Panc1 (cell line): ENCODE data around the gene NR4A1. TPM values are rescaled to one million over a fixed set of nuclear protein-coding genes. Genes with fewer than 3 reads are reported as not detected.
A peak's percentile ranks its signal among the peaks of the same experiment; 100 is the strongest.

Source experiments
- ATAC-seq: fragments of 200-7000 bp; cut with Tn5 transposase; 2 replicates; pipeline ENCODE4 v1.9.1; 2020; ENCODE audit warnings: mild to moderate bottlenecking, moderate library complexity
- BruUV-seq: library from RNA; stranded (reverse); fragments of 400-500 nt; replicated peaks from 2 replicates; lab custom pipeline; 2021; lab: Mats Ljungman, UMichigan
- CTCF ChIA-PET: fragments of 300-600 bp; sonication (Branson Sonifier 250); formaldehyde crosslinking; loops from one replicate; lab custom pipeline; 2022; ENCODE audit warnings: antibody characterized with exemption; lab: Charles Lee
- POLR2A ChIA-PET: fragments of 300-600 bp; sonication (Branson Sonifier 250); formaldehyde crosslinking; loops from one replicate; lab custom pipeline; 2022; ENCODE audit warnings: antibody characterized with exemption; lab: Charles Lee
- DNase-seq: peaks from one replicate; pipeline ENCODE4 v3.0.0-alpha.2; 2010; ENCODE audit warnings: low read depth, low spot score
- H3K27ac ChIP-seq: 2 replicates; pipeline ENCODE4 v1.5.1; 2011; ENCODE audit warnings: mild to moderate bottlenecking, low read length, inconsistent platforms
- H3K27me3 ChIP-seq: fragments of 200-500 bp; sonication (Bioruptor generic); 2 replicates; pipeline ENCODE4 v1.6.0; 2014; ENCODE audit warnings: low read length, inconsistent platforms; ENCODE audit not compliant: control insufficient read depth, insufficient read depth
- H3K36me3 ChIP-seq: fragments of 200-500 bp; sonication (Bioruptor generic); 2 replicates; pipeline ENCODE4 v1.5.1; 2014; ENCODE audit warnings: inconsistent platforms, mild to moderate bottlenecking, low read length, moderate library complexity; ENCODE audit not compliant: control insufficient read depth, insufficient read depth
- H3K4me1 ChIP-seq: 2 replicates; pipeline ENCODE4 v1.5.1; 2011; ENCODE audit warnings: inconsistent platforms, mild to moderate bottlenecking, low read length, moderate library complexity; ENCODE audit not compliant: control insufficient read depth, insufficient read depth
- H3K4me3 ChIP-seq, 2 experiments: 2 replicates each; pipeline ENCODE4 v1.5.1; 2011 to 2012; ENCODE audit warnings: low read depth in 2 of 2, low read length in 2 of 2, mild to moderate bottlenecking in 2 of 2, inconsistent platforms in 1 of 2, moderate library complexity in 1 of 2
- H3K9me3 ChIP-seq: fragments of 200-500 bp; sonication (Bioruptor generic); 2 replicates; pipeline ENCODE4 v1.5.1; 2014; ENCODE audit warnings: low read depth, mild to moderate bottlenecking, inconsistent platforms, low read length, moderate library complexity; ENCODE audit not compliant: control insufficient read depth, insufficient read depth
- POLR2AphosphoS5 ChIP-seq: IDR thresholded peaks from 2 replicates; pipeline ENCODE4 v1.6.1; 2012; ENCODE audit warnings: mild to moderate bottlenecking, low read depth, low read length, moderate library complexity
- SIN3A ChIP-seq: IDR thresholded peaks from 2 replicates; pipeline ENCODE4 v1.6.1; 2012; ENCODE audit warnings: low read depth, mild to moderate bottlenecking, low read length, moderate library complexity, borderline replicate concordance; ENCODE audit not compliant: insufficient read depth
- TCF7L2 ChIP-seq: IDR thresholded peaks from 2 replicates; pipeline ENCODE4 v1.6.1; 2011; ENCODE audit warnings: mild to moderate bottlenecking, low read depth, low read length, inconsistent platforms
- in situ Hi-C: cut with HindIII; loops from 2 replicates; pipeline ENCODE4 v1.10.0; 2016; ENCODE audit warnings: low sequenced_read_pairs, low pct_unique_long_range_greater_than_20kb
- intact Hi-C: fragments of 100-400 bp; cut with micrococcal nuclease; formaldehyde crosslinking; loops from one replicate; pipeline ENCODE4 v1.10.0; 2022; ENCODE audit not compliant: unreplicated experiment
- total RNA-seq: library from RNA; stranded (reverse); gene quantifications from one replicate; pipeline ENCODE4 v1.2.1, GENCODE V29; 2021; ENCODE audit not compliant: unreplicated experiment
- TF ChIP-seq, protein P1 (sequence below): fragments of 450-650 bp; IDR thresholded peaks from 2 replicates; pipeline ENCODE4 v1.5.1; 2017; ENCODE audit warnings: mild to moderate bottlenecking
- TF ChIP-seq, protein P2 (sequence below), 2 experiments: IDR thresholded peaks; 2 replicates each; pipeline ENCODE4 v1.6.1; 2011 to 2012; ENCODE audit warnings: low read depth in 2 of 2, control low read depth in 1 of 2, low read length in 1 of 2, mild to moderate bottlenecking in 1 of 2, moderate library complexity in 1 of 2; ENCODE audit not compliant: insufficient read depth in 1 of 2

The NR4A1 gene
- total RNA-seq, 1 experiment from 2014 or later = 2.0 TPM

DNA sequence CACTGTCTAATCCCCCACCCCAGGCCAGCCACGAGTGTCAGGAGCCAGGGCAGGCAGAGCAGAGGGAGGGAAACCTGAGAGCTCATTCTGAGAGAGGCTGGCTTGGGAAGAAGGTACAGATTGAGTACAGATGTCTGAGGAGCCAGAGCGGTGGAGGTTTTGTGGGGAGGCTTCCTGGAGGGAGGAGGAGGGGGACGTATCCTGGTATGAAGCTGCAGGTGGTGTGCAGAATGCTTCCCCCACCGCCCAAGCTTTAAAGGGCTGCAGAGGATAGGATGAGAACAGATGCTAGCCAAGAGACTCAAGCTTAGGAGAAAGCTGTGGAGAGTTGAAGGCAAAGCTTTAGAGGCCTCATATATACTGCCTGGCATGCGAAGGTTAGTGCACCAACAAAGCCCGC is 47.7 kb upstream of the NR4A1 start:
- TF ChIP-seq, protein P1, sequence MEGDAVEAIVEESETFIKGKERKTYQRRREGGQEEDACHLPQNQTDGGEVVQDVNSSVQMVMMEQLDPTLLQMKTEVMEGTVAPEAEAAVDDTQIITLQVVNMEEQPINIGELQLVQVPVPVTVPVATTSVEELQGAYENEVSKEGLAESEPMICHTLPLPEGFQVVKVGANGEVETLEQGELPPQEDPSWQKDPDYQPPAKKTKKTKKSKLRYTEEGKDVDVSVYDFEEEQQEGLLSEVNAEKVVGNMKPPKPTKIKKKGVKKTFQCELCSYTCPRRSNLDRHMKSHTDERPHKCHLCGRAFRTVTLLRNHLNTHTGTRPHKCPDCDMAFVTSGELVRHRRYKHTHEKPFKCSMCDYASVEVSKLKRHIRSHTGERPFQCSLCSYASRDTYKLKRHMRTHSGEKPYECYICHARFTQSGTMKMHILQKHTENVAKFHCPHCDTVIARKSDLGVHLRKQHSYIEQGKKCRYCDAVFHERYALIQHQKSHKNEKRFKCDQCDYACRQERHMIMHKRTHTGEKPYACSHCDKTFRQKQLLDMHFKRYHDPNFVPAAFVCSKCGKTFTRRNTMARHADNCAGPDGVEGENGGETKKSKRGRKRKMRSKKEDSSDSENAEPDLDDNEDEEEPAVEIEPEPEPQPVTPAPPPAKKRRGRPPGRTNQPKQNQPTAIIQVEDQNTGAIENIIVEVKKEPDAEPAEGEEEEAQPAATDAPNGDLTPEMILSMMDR = no peak
- TF ChIP-seq TCF7L2 (no peak), SIN3A (no peak), POLR2AphosphoS5 (no peak)
- TF ChIP-seq, protein P2, sequence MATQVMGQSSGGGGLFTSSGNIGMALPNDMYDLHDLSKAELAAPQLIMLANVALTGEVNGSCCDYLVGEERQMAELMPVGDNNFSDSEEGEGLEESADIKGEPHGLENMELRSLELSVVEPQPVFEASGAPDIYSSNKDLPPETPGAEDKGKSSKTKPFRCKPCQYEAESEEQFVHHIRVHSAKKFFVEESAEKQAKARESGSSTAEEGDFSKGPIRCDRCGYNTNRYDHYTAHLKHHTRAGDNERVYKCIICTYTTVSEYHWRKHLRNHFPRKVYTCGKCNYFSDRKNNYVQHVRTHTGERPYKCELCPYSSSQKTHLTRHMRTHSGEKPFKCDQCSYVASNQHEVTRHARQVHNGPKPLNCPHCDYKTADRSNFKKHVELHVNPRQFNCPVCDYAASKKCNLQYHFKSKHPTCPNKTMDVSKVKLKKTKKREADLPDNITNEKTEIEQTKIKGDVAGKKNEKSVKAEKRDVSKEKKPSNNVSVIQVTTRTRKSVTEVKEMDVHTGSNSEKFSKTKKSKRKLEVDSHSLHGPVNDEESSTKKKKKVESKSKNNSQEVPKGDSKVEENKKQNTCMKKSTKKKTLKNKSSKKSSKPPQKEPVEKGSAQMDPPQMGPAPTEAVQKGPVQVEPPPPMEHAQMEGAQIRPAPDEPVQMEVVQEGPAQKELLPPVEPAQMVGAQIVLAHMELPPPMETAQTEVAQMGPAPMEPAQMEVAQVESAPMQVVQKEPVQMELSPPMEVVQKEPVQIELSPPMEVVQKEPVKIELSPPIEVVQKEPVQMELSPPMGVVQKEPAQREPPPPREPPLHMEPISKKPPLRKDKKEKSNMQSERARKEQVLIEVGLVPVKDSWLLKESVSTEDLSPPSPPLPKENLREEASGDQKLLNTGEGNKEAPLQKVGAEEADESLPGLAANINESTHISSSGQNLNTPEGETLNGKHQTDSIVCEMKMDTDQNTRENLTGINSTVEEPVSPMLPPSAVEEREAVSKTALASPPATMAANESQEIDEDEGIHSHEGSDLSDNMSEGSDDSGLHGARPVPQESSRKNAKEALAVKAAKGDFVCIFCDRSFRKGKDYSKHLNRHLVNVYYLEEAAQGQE (IDR thresholded peaks at IDR 0.05; ENCODE audit: insufficient read depth in 1 of 2, low read depth in 2 of 2, low read length in 1 of 2) = no peak
- Histone ChIP-seq H3K36me3 (no peaks in the 10 kb centered on the region), H3K4me1 (no peaks in the 10 kb centered on the region), H3K4me3 (no peak overlapping the region), H3K27me3 (peaks cover 4% of the 10 kb centered on the region; the same call in 1 of the 2 replicates), H3K27ac (no peak overlapping the region), H3K9me3 (no peaks in the 10 kb centered on the region)
- intact Hi-C loops = no loop called here
- no peak for DNase-seq
- ATAC-seq = no peak
- in situ Hi-C loops = no loop called here
- ChIA-PET POLR2A (interaction anchor here (0.7 kb wide), 1 partner anchor 81 kb away, joined by 23 read pairs; no protein-coding TSS in a partner anchor), CTCF (interaction anchor here (0.7 to 3.3 kb wide), 7 partner anchors 10 to 117 kb away, joined by 3 to 62 read pairs (median 6); partner anchors contain the start of gene ATG101)
- no TSS peak for BruUV-seq

DNA sequence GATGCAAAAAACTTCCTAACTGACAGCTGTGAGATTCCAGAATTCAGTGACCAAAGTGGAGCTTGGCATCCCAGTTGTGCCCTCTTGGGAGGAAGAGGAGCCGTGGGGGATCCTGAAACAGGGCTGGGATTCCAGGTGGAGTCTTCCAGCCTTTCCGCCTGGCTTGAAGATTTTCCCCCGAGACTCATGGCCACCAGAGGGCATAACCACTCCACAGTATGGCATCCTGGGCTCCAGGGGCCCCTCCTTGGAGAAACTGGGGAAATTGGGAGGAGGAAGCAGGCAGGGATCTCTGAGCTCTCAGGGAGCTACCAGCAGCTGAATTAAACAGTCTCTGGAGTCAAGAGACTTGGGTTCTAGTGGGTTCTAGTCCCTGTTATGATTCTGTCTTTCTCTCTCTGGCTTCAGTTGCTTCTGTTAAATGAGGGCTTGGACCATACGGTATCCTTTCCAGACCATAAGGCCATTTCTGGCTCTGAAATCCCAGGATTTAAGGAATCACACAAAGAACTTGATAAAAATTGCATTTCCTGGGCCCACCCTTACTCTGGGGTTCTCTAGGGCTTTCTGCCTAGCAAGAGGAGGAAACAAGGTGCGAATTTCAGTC is 47.1 kb upstream of the NR4A1 start:
- H3K27me3 ChIP-seq = peaks cover 4% of the 10 kb centered on the region; the same call in 1 of the 2 replicates
- no peaks in the 10 kb centered on the region for H3K36me3 ChIP-seq
- POLR2A ChIA-PET = interaction anchor here (1.0 kb wide), 1 partner anchor 19 kb away, joined by 3 read pairs; no protein-coding TSS in a partner anchor
- no peaks in the 10 kb centered on the region for H3K4me1 ChIP-seq
- BruUV-seq = no TSS peak
- ATAC-seq (peak; percentile 78), DNase-seq (no peak)
- in situ Hi-C loops = no loop called here
- TF ChIP-seq POLR2AphosphoS5 = no peak
- TF ChIP-seq TCF7L2 = no peak
- TF ChIP-seq, protein P2 (IDR thresholded peaks at IDR 0.05; ENCODE audit: insufficient read depth in 1 of 2, low read depth in 2 of 2, low read length in 1 of 2) = no peak
- TF ChIP-seq SIN3A = no peak
- TF ChIP-seq, protein P1 = peak; percentile 85
- no peaks in the 10 kb centered on the region for H3K9me3 ChIP-seq
- no peak overlapping the region for H3K27ac ChIP-seq
- H3K4me3 ChIP-seq = no peak overlapping the region
- intact Hi-C loops = loop anchor here (2.0 kb wide), 1 partner anchor 17 kb away; no protein-coding TSS in a partner anchor
- CTCF ChIA-PET = interaction anchor here (0.6 to 3.3 kb wide), 10 partner anchors 11 to 1596 kb away, joined by 3 to 62 read pairs (median 4); partner anchors contain the start of gene ATG101
